Measurements from ENCODE around the gene RABGGTA. TPM values are rescaled to one million over a fixed set of nuclear protein-coding genes. Genes with fewer than 3 reads are reported as not detected.

RABGGTA gene
- total RNA-seq, 6 experiments from 2014 or later, result 11.5 to 28.3 (median 15.2) TPM

DNA sequence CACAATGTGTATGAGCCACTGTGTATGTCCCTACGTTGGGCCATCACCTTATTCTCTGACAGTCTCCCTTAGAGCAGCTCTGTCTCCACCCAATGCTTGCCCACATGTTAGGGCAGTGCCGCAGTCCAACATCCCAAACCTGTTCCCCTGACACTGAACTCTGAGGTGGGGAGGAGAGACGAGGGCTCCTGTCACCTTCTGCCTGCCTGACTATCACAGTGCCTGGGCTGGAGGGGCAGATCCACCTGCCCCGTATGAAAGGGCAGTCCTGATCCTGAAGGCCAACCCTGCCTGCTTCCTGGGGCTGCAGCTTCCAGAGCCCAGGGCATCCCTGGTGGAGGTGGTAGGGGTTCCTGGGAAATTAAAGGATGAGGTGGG is 10.6 kb downstream of the RABGGTA start:
- Histone ChIP-seq H3K36me3 (no peaks in the 10 kb centered on the region), H3K9me3 (no peaks in the 10 kb centered on the region), H3K4me1 (no peaks in the 10 kb centered on the region), H3K27ac (no peak overlapping the region), H3K4me3 (no peak overlapping the region), H3K27me3 (no peaks in the 10 kb centered on the region)
- no peak for ATAC-seq
- WGBS (ENCODE audit: insufficient coverage, low coverage, low lambda C conversion rate, missing lambda C conversion rate), result 60% methylated on average over 1 of the region's 4 CpGs
- TF ChIP-seq POLR2A (IDR thresholded peaks at IDR 0.05), result no peak
- TF ChIP-seq CTCF (IDR thresholded peaks at IDR 0.05), result no peak
- DNase-seq, result no peak
- intact Hi-C loops (cut with DNase I), result no loop called here

DNA sequence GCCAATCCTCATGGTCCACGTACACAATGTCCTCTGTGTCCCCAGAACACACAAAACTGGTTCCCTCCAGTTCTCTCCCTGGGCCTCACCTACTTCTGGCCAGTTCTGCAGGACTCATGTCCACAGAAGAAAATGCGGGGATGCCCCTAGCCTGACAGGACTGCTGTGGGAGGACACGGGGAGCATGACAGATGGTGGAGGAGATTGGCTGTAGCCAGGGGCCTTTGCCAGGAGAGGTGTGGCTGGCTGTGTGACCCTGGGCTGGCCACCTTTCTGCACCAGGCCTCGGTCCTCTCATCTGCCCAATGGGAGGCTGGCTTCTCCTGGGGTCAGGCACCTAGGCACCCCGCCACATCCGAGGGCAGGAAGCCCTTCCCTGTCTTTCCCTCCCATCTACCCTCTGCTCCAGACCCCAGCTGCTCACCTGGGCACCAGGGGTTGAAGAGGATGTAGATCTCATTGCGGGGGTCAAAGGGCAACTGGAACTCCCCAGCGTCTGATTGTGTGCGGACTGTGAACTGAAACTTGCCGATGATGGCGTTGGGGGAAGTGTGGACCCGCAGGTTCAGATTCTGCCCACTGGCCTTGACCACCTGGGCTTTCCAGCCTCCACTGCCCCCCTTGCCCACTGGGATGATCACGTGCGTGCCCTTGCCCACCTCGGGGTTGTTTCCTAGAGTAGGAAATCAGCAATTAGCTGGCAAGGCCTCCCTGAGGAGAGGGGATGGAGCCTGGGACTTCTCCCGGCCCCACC is 11.2 kb downstream of the RABGGTA start:
- Histone ChIP-seq H3K9me3 (no peaks in the 10 kb centered on the region), H3K27me3 (no peaks in the 10 kb centered on the region), H3K4me3 (no peak overlapping the region), H3K27ac (no peak overlapping the region), H3K36me3 (no peaks in the 10 kb centered on the region), H3K4me1 (no peaks in the 10 kb centered on the region)
- intact Hi-C loops (cut with DNase I), result no loop called here
- no peak for DNase-seq
- TF ChIP-seq POLR2A (IDR thresholded peaks at IDR 0.05) (no peak), CTCF (IDR thresholded peaks at IDR 0.05) (no peak)
- peak in 1 of 4 donors; percentile 4 for ATAC-seq
- whole genome bisulfite sequencing (ENCODE audit: insufficient coverage, low coverage, low lambda C conversion rate, missing lambda C conversion rate), result 86% methylated on average over 5 of the region's 16 CpGs

GRCh38 chr14:24259282-24260025 is 11.9 kb downstream of the RABGGTA start:
- no peaks in the 10 kb centered on the region for H3K27me3 ChIP-seq
- no peak overlapping the region for H3K27ac ChIP-seq
- no peaks in the 10 kb centered on the region for H3K36me3 ChIP-seq
- intact Hi-C loops (cut with DNase I), result no loop called here
- WGBS (ENCODE audit: insufficient coverage, low coverage, low lambda C conversion rate, missing lambda C conversion rate), result 97% methylated on average over 5 of the region's 16 CpGs
- TF ChIP-seq CTCF (IDR thresholded peaks at IDR 0.05) (no peak), POLR2A (IDR thresholded peaks at IDR 0.05) (no peak)
- H3K4me3 ChIP-seq, result no peak overlapping the region
- DNase-seq (no peak), ATAC-seq (peak in 1 of 4 donors; percentile 3)
- H3K9me3 ChIP-seq, result no peaks in the 10 kb centered on the region
- no peaks in the 10 kb centered on the region for H3K4me1 ChIP-seq

GRCh38 chr14:24258548-24259265 is 12.7 kb downstream of the RABGGTA start:
- Histone ChIP-seq H3K27me3 (no peaks in the 10 kb centered on the region), H3K9me3 (no peaks in the 10 kb centered on the region), H3K27ac (no peak overlapping the region), H3K4me3 (no peak overlapping the region), H3K4me1 (no peaks in the 10 kb centered on the region), H3K36me3 (no peaks in the 10 kb centered on the region)
- ATAC-seq (no peak), DNase-seq (no peak)
- intact Hi-C loops (cut with DNase I), result no loop called here
- WGBS (ENCODE audit: insufficient coverage, low coverage, low lambda C conversion rate, missing lambda C conversion rate), result 93% methylated on average over 13 of the region's 18 CpGs
- TF ChIP-seq POLR2A (IDR thresholded peaks at IDR 0.05), result no peak
- no peak for TF ChIP-seq CTCF (IDR thresholded peaks at IDR 0.05)

Measured in right lobe of liver (tissue), 6 donors.